ENCODE data around the gene NECAB2.

DNA sequence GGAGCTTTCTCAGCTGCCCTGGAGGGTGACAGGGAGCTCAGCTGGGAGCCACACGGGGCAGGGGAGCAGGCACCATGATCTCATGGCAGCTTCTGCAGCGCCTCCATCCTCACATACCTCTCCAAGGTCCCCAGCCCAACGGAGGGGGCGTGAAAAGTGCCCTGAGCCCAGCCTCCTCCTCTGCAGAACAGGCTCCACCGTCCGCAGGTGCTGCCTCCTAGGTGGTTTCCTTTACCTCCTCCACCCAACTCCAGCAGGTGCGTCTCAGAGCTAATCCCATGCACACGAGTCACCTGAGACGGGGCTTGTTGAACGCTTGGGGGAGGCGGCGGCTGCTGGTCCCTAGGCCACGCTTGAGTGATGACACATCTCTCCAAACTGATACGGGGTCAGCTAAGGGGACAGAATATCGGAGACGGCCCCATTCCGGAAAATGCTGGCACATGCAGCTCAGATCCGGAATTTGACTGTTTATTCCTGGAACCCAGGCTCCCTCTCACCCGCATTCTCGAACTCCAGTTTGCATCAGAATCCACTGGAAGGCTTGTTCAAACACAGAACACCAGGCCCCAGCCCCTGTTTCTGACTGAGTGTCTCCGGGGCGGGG, 74.9 kb downstream of the NECAB2 start:
- no peak for TF ChIP-seq EZH2 (IDR thresholded peaks at IDR 0.05; ENCODE audit: insufficient read depth, poor library complexity, severe bottlenecking)
- no peak for TF ChIP-seq EZH2phosphoT487 (IDR thresholded peaks at IDR 0.05; ENCODE audit: insufficient read depth, low read depth)

Data from GM23248 (cell line).